Left hindlimb (tissue), 1 donor: ENCODE results near the gene ITGA8.
A peak's percentile ranks its signal among the peaks of the same experiment; 100 is the strongest.
"Not testable (repeated sequence)": the region's sequence is repeated elsewhere in the genome, so short reads cannot be mapped to it uniquely, and the experiment has no call there.

Experiments used
- DNase-seq: peaks from one replicate; pipeline ENCODE4 v3.0.0-alpha.2; 2018

The ITGA8 gene

GRCh38 chr10:15546606-15547005, 173.1 kb downstream of the ITGA8 start:
- no peak for DNase-seq

GRCh38 chr10:15545884-15546283, 173.8 kb downstream of the ITGA8 start:
- no peak for DNase-seq

- DNase-seq = no peak
Observed at GRCh38 chr10:15545266-15545665, 174.5 kb downstream of the ITGA8 start.

GRCh38 chr10:15543994-15544393, 175.7 kb downstream of the ITGA8 start:
- DNase-seq = no peak

GRCh38 chr10:15542817-15543216, 176.9 kb downstream of the ITGA8 start:
- DNase-seq = no peak

- DNase-seq = no peak
Observed at GRCh38 chr10:15541376-15541775, 178.3 kb downstream of the ITGA8 start.

- no peak for DNase-seq
Observed at GRCh38 chr10:15540727-15541126, 179.0 kb downstream of the ITGA8 start.

GRCh38 chr10:15539262-15539661, 180.5 kb downstream of the ITGA8 start:
- DNase-seq = no peak

- not testable (repeated sequence) for DNase-seq
Observed at GRCh38 chr10:15534928-15535538, 184.7 kb downstream of the ITGA8 start.

- DNase-seq = no peak
Observed at GRCh38 chr10:15531927-15532722, 187.6 kb downstream of the ITGA8 start.

GRCh38 chr10:15528859-15529239, 190.9 kb downstream of the ITGA8 start:
- no peak for DNase-seq

- DNase-seq = no peak
Observed at GRCh38 chr10:15526754-15527153, 193.0 kb downstream of the ITGA8 start.

- no peak for DNase-seq
Observed at GRCh38 chr10:15521328-15521903, 198.3 kb downstream of the ITGA8 start.

- DNase-seq = no peak
Observed at GRCh38 chr10:15518250-15518649, 201.5 kb downstream of the ITGA8 start.

GRCh38 chr10:15516256-15517085, 203.3 kb downstream of the ITGA8 start:
- DNase-seq = no peak

GRCh38 chr10:15515202-15515601, 204.5 kb downstream of the ITGA8 start:
- DNase-seq = peak; percentile 48

GRCh38 chr10:15510963-15511362, 208.8 kb downstream of the ITGA8 start:
- DNase-seq = no peak

GRCh38 chr10:15505329-15505728, 214.4 kb downstream of the ITGA8 start:
- DNase-seq = no peak

- DNase-seq = no peak
Observed at GRCh38 chr10:15504101-15504840, 215.5 kb downstream of the ITGA8 start.

- no peak for DNase-seq
Observed at GRCh38 chr10:15494850-15495506, 224.7 kb downstream of the ITGA8 start.

- DNase-seq = no peak
Observed at GRCh38 chr10:15491856-15492642, 227.7 kb downstream of the ITGA8 start.
